H1 (cell line): ENCODE measurements around the gene TTLL9. TPM values are rescaled to one million over a fixed set of nuclear protein-coding genes. Genes with fewer than 3 reads are reported as not detected.

ENCODE experiments used
- ASH2L ChIP-seq: fragments of 200-600, 300-600 bp; sonication (generic); IDR thresholded peaks from one replicate; pipeline ENCODE4 v1.7.1; 2017; ENCODE audit warnings: low read length
- GTF2F1 ChIP-seq: IDR thresholded peaks from 2 replicates; pipeline ENCODE4 v1.6.1; 2012; ENCODE audit warnings: low read depth, low read length, improper control_type of control experiment, borderline replicate concordance
- RFX5 ChIP-seq: IDR thresholded peaks from 2 replicates; pipeline ENCODE4 v1.6.1; 2011; ENCODE audit warnings: low read depth, low read length, improper control_type of control experiment, borderline replicate concordance
- RXRA ChIP-seq: IDR thresholded peaks from 2 replicates; pipeline ENCODE4 v1.6.1; 2011; ENCODE audit warnings: low read depth, mild to moderate bottlenecking, low read length, moderate library complexity; ENCODE audit not compliant: insufficient read depth
- SIN3A ChIP-seq, 2 experiments: IDR thresholded peaks in 1 of 2; conservative IDR thresholded peaks in 1 of 2; 2 replicates each; pipeline ENCODE4 v1.6.1; 2011 to 2012; ENCODE audit warnings: low read length in 2 of 2, improper control_type of control experiment in 1 of 2, low read depth in 1 of 2, mild to moderate bottlenecking in 1 of 2
- TAF1 ChIP-seq: IDR thresholded peaks from 2 replicates; pipeline ENCODE4 v1.6.1; 2011; ENCODE audit warnings: mild to moderate bottlenecking, low read depth, low read length
- YY1 ChIP-seq: IDR thresholded peaks from 2 replicates; pipeline ENCODE4 v1.6.1; 2011; ENCODE audit warnings: low read depth, mild to moderate bottlenecking, low read length
- ZNF274 ChIP-seq: IDR thresholded peaks from 2 replicates; pipeline ENCODE4 v1.7.0; 2012; ENCODE audit warnings: low read length, borderline replicate concordance; ENCODE audit errors: extremely low read depth
- polyA plus RNA-seq, 7 experiments: library from polyadenylated mRNA; depleted of rRNA in 3 of 7; stranded (reverse) in 5 of 7; unstranded in 2 of 7; fragments of >200 nt in 5 of 7; fragments of 200-250 nt in 2 of 7; gene quantifications; 1 replicate in 5 of 7; 2 replicates in 1 of 7; 4 replicates in 1 of 7; pipeline versions ENCODE4 v1.2.1 to v1.2.3, GENCODE V29; 2011 to 2013; ENCODE audit warnings: missing spikeins in 2 of 7, mixed read lengths in 2 of 7
- total RNA-seq: library from RNA; stranded (reverse); fragmentation: NEBNext Ultra II Directional; extraction: Animal tissue kit (Norgen Biotek cat#: 25700); gene quantifications from 2 replicates; pipeline ENCODE4 v1.2.1, GENCODE V29; 2021
- TF ChIP-seq, protein P1 (sequence below): IDR thresholded peaks from 2 replicates; pipeline ENCODE4 v1.6.1; 2012; ENCODE audit warnings: inconsistent platforms

Gene TTLL9
- total and polyA plus RNA-seq, 2 of the 8 experiments (the other 6 are each of a cell fraction or from before 2014, with no cell fraction given), result 0.06 TPM; not detected in 1

DNA sequence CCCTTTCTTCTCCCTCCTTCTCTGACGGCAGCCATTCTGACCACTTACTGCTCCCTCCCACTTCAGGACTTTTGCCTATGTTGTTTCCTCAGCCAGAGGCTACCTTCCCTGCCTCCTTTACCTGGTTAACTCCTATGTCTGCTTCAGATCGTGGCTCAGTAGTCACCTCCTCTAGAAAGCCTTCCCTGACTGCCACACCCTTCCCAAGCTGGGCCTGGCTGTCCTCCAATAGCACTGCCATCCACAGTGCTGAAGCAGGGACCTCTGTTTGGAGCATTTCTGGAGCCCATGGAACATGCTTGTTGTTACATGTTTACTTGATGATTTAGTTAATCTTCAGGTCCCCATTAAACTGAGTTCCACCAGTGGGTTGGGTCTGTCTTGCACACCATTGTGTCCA lies 111.3 kb downstream of the TTLL9 start (continued):
- no peak for TF ChIP-seq SIN3A (conservative IDR thresholded peaks at IDR 0.05 in 1 of 2, IDR thresholded peaks at IDR 0.05 in 1 of 2; ENCODE audit: low read depth in 1 of 2, low read length in 2 of 2)
- no peak for TF ChIP-seq ASH2L
- TF ChIP-seq GTF2F1, result no peak
- no peak for TF ChIP-seq RFX5
- TF ChIP-seq TAF1, result no peak
- TF ChIP-seq RXRA, result no peak
- TF ChIP-seq ZNF274, result no peak
- no peak for TF ChIP-seq YY1
- TF ChIP-seq, protein P1, sequence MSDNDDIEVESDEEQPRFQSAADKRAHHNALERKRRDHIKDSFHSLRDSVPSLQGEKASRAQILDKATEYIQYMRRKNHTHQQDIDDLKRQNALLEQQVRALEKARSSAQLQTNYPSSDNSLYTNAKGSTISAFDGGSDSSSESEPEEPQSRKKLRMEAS, result no peak
